HL-60 (cell line): ENCODE measurements around the gene PLEKHA5.

Experiments
- DNase-seq, 2 experiments: peaks; one replicate each; pipeline ENCODE4 v3.0.0-alpha.2; 2010 to 2020; ENCODE audit warnings: low read depth in 1 of 2, low spot score in 1 of 2
- H3K27ac ChIP-seq: fragments of 250-450 bp; sonication (Bioruptor Pico); replicated peaks from 2 replicates; pipeline ENCODE4 v1.5.1; 2020; ENCODE audit warnings: mild to moderate bottlenecking, moderate library complexity
- H3K27me3 ChIP-seq: fragments of 250-450 bp; sonication (Bioruptor Pico); 2 replicates; pipeline ENCODE4 v1.5.1; 2021; ENCODE audit warnings: mild to moderate bottlenecking, moderate library complexity; ENCODE audit not compliant: insufficient read depth, poor library complexity, severe bottlenecking
- H3K4me3 ChIP-seq: replicated peaks from 2 replicates; pipeline ENCODE4 v1.5.1; 2011; ENCODE audit warnings: mild to moderate bottlenecking, control low read depth, low read length; ENCODE audit not compliant: insufficient read depth
- GABPA ChIP-seq: IDR thresholded peaks from 2 replicates; pipeline ENCODE4 v1.6.1; 2012; ENCODE audit warnings: low read depth
- POLR2AphosphoS5 ChIP-seq: IDR thresholded peaks from 2 replicates; pipeline ENCODE4 v1.6.1; 2012; ENCODE audit warnings: low read depth
- REST ChIP-seq: IDR thresholded peaks from 2 replicates; pipeline ENCODE4 v1.6.1; 2012; ENCODE audit warnings: low read depth; ENCODE audit not compliant: insufficient replicate concordance
- SPI1 ChIP-seq: IDR thresholded peaks from 2 replicates; pipeline ENCODE4 v1.6.1; 2012; ENCODE audit warnings: low read depth, mild to moderate bottlenecking, borderline replicate concordance
- TF ChIP-seq, protein P1 (sequence below): IDR thresholded peaks from one replicate; pipeline ENCODE4 v1.5.1; 2011; ENCODE audit warnings: low read length, control low read depth, inconsistent platforms; ENCODE audit not compliant: insufficient read depth

PLEKHA5 gene

DNA sequence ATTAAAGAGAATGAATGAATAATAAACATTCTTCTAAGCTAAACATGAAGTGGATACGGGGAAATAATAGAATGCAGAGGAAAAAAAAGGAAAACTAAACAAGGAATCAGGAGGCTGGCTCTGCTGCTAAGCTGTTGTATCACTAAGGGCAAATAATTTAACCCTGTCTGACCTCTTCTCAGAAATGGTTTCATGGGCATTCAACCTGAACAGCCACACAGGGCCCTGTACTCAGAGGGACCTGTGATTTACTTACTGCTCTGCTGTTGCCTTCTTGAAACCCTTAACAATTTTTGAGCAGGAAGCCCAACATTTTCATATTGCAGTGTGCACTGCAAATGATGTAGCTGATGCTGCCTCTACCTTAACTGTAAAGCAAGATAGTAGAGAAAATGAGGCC, 14.2 kb upstream of the PLEKHA5 start:
- Histone ChIP-seq H3K27me3 (no peaks in the 10 kb centered on the region), H3K4me3 (no peak overlapping the region), H3K27ac (no peak overlapping the region)
- DNase-seq, result no peak
- TF ChIP-seq REST (no peak), GABPA (no peak), POLR2AphosphoS5 (no peak), SPI1 (no peak)
- TF ChIP-seq, protein P1, sequence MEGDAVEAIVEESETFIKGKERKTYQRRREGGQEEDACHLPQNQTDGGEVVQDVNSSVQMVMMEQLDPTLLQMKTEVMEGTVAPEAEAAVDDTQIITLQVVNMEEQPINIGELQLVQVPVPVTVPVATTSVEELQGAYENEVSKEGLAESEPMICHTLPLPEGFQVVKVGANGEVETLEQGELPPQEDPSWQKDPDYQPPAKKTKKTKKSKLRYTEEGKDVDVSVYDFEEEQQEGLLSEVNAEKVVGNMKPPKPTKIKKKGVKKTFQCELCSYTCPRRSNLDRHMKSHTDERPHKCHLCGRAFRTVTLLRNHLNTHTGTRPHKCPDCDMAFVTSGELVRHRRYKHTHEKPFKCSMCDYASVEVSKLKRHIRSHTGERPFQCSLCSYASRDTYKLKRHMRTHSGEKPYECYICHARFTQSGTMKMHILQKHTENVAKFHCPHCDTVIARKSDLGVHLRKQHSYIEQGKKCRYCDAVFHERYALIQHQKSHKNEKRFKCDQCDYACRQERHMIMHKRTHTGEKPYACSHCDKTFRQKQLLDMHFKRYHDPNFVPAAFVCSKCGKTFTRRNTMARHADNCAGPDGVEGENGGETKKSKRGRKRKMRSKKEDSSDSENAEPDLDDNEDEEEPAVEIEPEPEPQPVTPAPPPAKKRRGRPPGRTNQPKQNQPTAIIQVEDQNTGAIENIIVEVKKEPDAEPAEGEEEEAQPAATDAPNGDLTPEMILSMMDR, result no peak

GRCh38 chr12:19119440-19119839, 10.1 kb upstream of the PLEKHA5 start:
- H3K27ac ChIP-seq, result no peak overlapping the region
- TF ChIP-seq, protein P1, result no peak
- TF ChIP-seq REST (no peak), POLR2AphosphoS5 (no peak), SPI1 (no peak), GABPA (no peak)
- H3K4me3 ChIP-seq, result no peak overlapping the region
- DNase-seq, result no peak
- H3K27me3 ChIP-seq, result no peaks in the 10 kb centered on the region

DNA sequence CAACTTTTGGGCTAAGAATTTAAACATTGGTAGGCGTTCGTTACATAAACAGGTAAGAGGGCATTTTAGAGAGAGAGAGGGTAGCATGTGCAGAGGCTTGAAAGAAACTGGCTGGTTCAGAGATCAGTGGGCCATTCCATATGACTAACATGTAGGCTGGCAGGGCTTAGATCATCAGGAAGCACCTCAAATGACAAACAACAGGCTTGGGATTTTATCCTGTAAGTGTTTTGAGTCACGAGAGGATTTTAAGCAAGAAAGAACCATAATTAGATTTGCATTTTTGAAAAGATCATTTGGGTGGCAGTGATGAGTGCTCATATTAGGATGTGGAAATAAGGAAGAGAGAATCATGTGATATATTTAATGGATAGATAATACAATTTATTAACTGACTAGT, 8.7 kb upstream of the PLEKHA5 start:
- no peak overlapping the region for H3K4me3 ChIP-seq
- H3K27me3 ChIP-seq, result no peaks in the 10 kb centered on the region
- TF ChIP-seq SPI1 (no peak), POLR2AphosphoS5 (no peak), GABPA (no peak), REST (no peak)
- TF ChIP-seq, protein P1, result no peak
- no peak overlapping the region for H3K27ac ChIP-seq
- no peak for DNase-seq
